Right lobe of liver (tissue), 4 donors: Measurements from ENCODE around the gene ARHGAP12.

Experiments used
- CTCF ChIP-seq, 4 donors: fragments of 200-600 bp in 3 of 4; fragments of 450-650 bp in 1 of 4; IDR thresholded peaks; one replicate each; pipeline versions ENCODE4 v1.5.1 to v1.8.0; 2016 to 2022; ENCODE audit warnings: antibody characterized with exemption in 4 of 4, mild to moderate bottlenecking in 2 of 4
- POLR2A ChIP-seq: fragments of 450-650 bp; IDR thresholded peaks from one replicate; pipeline ENCODE4 v1.6.1; 2017; ENCODE audit warnings: antibody characterized with exemption, mild to moderate bottlenecking
- donor health status: DM: no; HTN: no; CAD: no.
- donor health status: DM: no; HTN: no; CAD: no.
- donor health status: DM: no; HTN: yes; CAD: no.

- TF ChIP-seq CTCF (IDR thresholded peaks at IDR 0.05) (no peak), POLR2A (no peak)
These were observed 14.3 kb downstream of the ARHGAP12 start for GRCh38 chr10:31914370-31914769.
